ENCODE data around the gene WNT3. TPM values are rescaled to one million over a fixed set of nuclear protein-coding genes. Genes with fewer than 3 reads are reported as not detected.

Gene WNT3
- total and polyA plus RNA-seq, 2 of the 8 experiments (the other 6 are each of a cell fraction or from before 2014, with no cell fraction given): 0.56 to 2.0 TPM

GRCh38 chr17:46812624-46813318, 5.7 kb downstream of the WNT3 start (continued):
- no peak for TF ChIP-seq CHD7 (IDR thresholded peaks at IDR 0.05; ENCODE audit: insufficient replicate concordance, low read length)
- no peak for TF ChIP-seq TAF7 (optimal IDR thresholded peaks at IDR 0.05; ENCODE audit: borderline replicate concordance, low read depth, low read length)
- no peak for TF ChIP-seq TAF1 (IDR thresholded peaks at IDR 0.05; ENCODE audit: low read depth, low read length)
- no peak for TF ChIP-seq E2F6 (IDR thresholded peaks at IDR 0.05)
- TF ChIP-seq POU5F1 (IDR thresholded peaks at IDR 0.05; ENCODE audit: low read depth, low read length): no peak
- no peak for TF ChIP-seq ASH2L (IDR thresholded peaks at IDR 0.05; ENCODE audit: low read length)
- no peak for TF ChIP-seq SRF (IDR thresholded peaks at IDR 0.05; ENCODE audit: low read depth, low read length)
- no peak for TF ChIP-seq GTF2F1 (IDR thresholded peaks at IDR 0.05; ENCODE audit: borderline replicate concordance, low read depth, low read length)
- TF ChIP-seq RBBP5 (IDR thresholded peaks at IDR 0.05; ENCODE audit: borderline replicate concordance, low read depth, low read length): no peak
- no peak for TF ChIP-seq PHF8 (conservative IDR thresholded peaks at IDR 0.05; ENCODE audit: low read depth, low read length)

All from H1 (cell line).